Endometrial microvascular endothelial cells (primary cell): ENCODE measurements around the gene ELF2. TPM values are rescaled to one million over a fixed set of nuclear protein-coding genes. Genes with fewer than 3 reads are reported as not detected.
"Not testable (repeated sequence)": the region's sequence is repeated elsewhere in the genome, so short reads cannot be mapped to it uniquely, and the experiment has no call there.

Experiments used
- in situ Hi-C: cut with HindIII; loops from 2 replicates; pipeline ENCODE4 v1.10.0; 2017; ENCODE audit warnings: low sequenced_read_pairs, low pct_unique_long_range_greater_than_20kb; ENCODE audit errors: inconsistent ontology term
- total RNA-seq: library from RNA; depleted of rRNA; stranded (reverse); fragments of >200 nt; gene quantifications from one replicate; pipeline ENCODE4 v1.2.3, GENCODE V29; 2015; ENCODE audit errors: inconsistent ontology term

Gene ELF2
- total RNA-seq, 1 donor from 2014 or later, result 18.9 TPM

- in situ Hi-C loops, result no loop called here
These were observed 24.8 kb downstream of the ELF2 start for GRCh38 chr4:139152249-139152648.

GRCh38 chr4:139146926-139147629 is 29.9 kb downstream of the ELF2 start:
- in situ Hi-C loops, result no loop called here

- in situ Hi-C loops, result no loop called here
These were observed 31.5 kb downstream of the ELF2 start for GRCh38 chr4:139145552-139145932.

- in situ Hi-C loops, result no loop called here
These were observed 32.0 kb downstream of the ELF2 start for GRCh38 chr4:139144911-139145551.

GRCh38 chr4:139144161-139144859 is 32.7 kb downstream of the ELF2 start:
- in situ Hi-C loops, result no loop called here

- in situ Hi-C loops, result no loop called here
These were observed 34.0 kb downstream of the ELF2 start for GRCh38 chr4:139142980-139143379.

GRCh38 chr4:139142087-139142486 is 34.9 kb downstream of the ELF2 start:
- in situ Hi-C loops, result no loop called here

- in situ Hi-C loops, result no loop called here
These were observed 39.3 kb downstream of the ELF2 start for GRCh38 chr4:139137763-139138162.

GRCh38 chr4:139134403-139134802 is 42.6 kb downstream of the ELF2 start:
- in situ Hi-C loops, result no loop called here

GRCh38 chr4:139131209-139131870 is 45.7 kb downstream of the ELF2 start:
- in situ Hi-C loops, result no loop called here

- in situ Hi-C loops, result no loop called here
These were observed 47.8 kb downstream of the ELF2 start for GRCh38 chr4:139129206-139129605.

GRCh38 chr4:139126898-139127297 is 50.1 kb downstream of the ELF2 start:
- in situ Hi-C loops, result no loop called here

- in situ Hi-C loops, result no loop called here
These were observed 53.1 kb downstream of the ELF2 start for GRCh38 chr4:139123910-139124309.

- in situ Hi-C loops, result no loop called here
These were observed 58.7 kb downstream of the ELF2 start for GRCh38 chr4:139118365-139118764.

GRCh38 chr4:139115226-139115625 is 61.8 kb downstream of the ELF2 start:
- in situ Hi-C loops, result no loop called here

- in situ Hi-C loops, result not testable (repeated sequence)
These were observed 62.2 kb downstream of the ELF2 start for GRCh38 chr4:139114795-139115194.

- in situ Hi-C loops, result no loop called here
These were observed 64.4 kb downstream of the ELF2 start for GRCh38 chr4:139112650-139113049.

- in situ Hi-C loops, result no loop called here
These were observed 68.4 kb downstream of the ELF2 start for GRCh38 chr4:139108567-139109128.

- in situ Hi-C loops, result no loop called here
These were observed 77.5 kb downstream of the ELF2 start for GRCh38 chr4:139099366-139099982.
